ENCODE data around the gene SH3RF2. TPM values are rescaled to one million over a fixed set of nuclear protein-coding genes. Genes with fewer than 3 reads are reported as not detected.

Gene SH3RF2
- total and polyA plus RNA-seq, 9 of the 15 experiments (the other 6 are each of a cell fraction or from before 2014, with no cell fraction given) = 0.05 TPM; not detected in 8

- H2AFZ ChIP-seq (ENCODE audit: low read depth, low read length) = no peak overlapping the region
- H3K27me3 ChIP-seq (ENCODE audit: control insufficient read depth in 2 of 2, insufficient read depth in 2 of 2, low read length in 2 of 2) = no peaks in the 10 kb centered on the region
- no peaks in the 10 kb centered on the region for H3K4me1 ChIP-seq (replicated peaks in 1 of 2; ENCODE audit: control insufficient read depth in 2 of 2, insufficient read depth in 2 of 2, low read length in 2 of 2)
- H3K36me3 ChIP-seq (ENCODE audit: control insufficient read depth, insufficient read depth, low read length) = no peaks in the 10 kb centered on the region
- intact Hi-C loops (cut with micrococcal nuclease) (no loop called here), in situ Hi-C loops (cut with MboI) (no loop called here)
- no peaks in the 10 kb centered on the region for H4K20me1 ChIP-seq (replicated peaks; ENCODE audit: control insufficient read depth, insufficient read depth, low read length)
- FAIRE-seq (no peak), DNase-seq (ENCODE audit: extremely low read depth in 1 of 4, low spot score in 3 of 4) (no peak), ATAC-seq (no peak)
- no peaks in the 10 kb centered on the region for H3K79me2 ChIP-seq (ENCODE audit: control insufficient read depth, insufficient read depth, low read length)
- H3K4me3 ChIP-seq = no peak overlapping the region
- WGBS (ENCODE audit: insufficient coverage, low coverage, missing lambda C conversion rate) = 29% methylated on average over 1 of the region's 1 CpG
- H3K9me3 ChIP-seq (replicated peaks; ENCODE audit: control insufficient read depth, insufficient read depth, low read depth, low read length) = no peaks in the 10 kb centered on the region
- H3K9ac ChIP-seq (ENCODE audit: insufficient read depth in 1 of 2, low read depth in 2 of 2, low read length in 2 of 2) = no peak overlapping the region
- TF ChIP-seq SPI1 (IDR thresholded peaks at IDR 0.05; ENCODE audit: borderline replicate concordance, low read depth, low read length) (no peak), THRA (IDR thresholded peaks at IDR 0.05) (no peak), STAT6 (CRISPR knock-in tag; IDR thresholded peaks at IDR 0.05) (no peak), ZNF778 (CRISPR knock-in tag; IDR thresholded peaks at IDR 0.05) (no peak), ZNF311 (CRISPR knock-in tag; IDR thresholded peaks at IDR 0.05) (no peak), PHF20 (IDR thresholded peaks at IDR 0.05; ENCODE audit: partially characterized antibody) (no peak), SMARCE1 (IDR thresholded peaks at IDR 0.05) (no peak)
- ChIA-PET CTCF (ENCODE audit: low intra/inter-chr PET ratio) (no interaction called here), POLR2A (interaction anchor here (0.7 kb wide), 1 partner anchor 13 kb away, joined by 3 read pairs; no protein-coding TSS in a partner anchor)
- no peak overlapping the region for H3K4me2 ChIP-seq (ENCODE audit: insufficient read depth, low read length)
- no peak overlapping the region for H3K27ac ChIP-seq (ENCODE audit: extremely low read depth, low read depth, low read length)
- H3K9me1 ChIP-seq (ENCODE audit: control insufficient read depth, insufficient read depth, low read length) = no peaks in the 10 kb centered on the region
- no TSS peak for BruUV-seq (replicated peaks)
Measured at GRCh38 chr5:145971701-145972100, 35.3 kb downstream of the SH3RF2 start.

All from K562 (cell line).